Duodenal mucosa (tissue), 2 donors: Measurements from ENCODE around the gene SLC38A4.

Experiments
- H3K27ac ChIP-seq: one replicate; pipeline ENCODE4 v1.7.0; 2013; ENCODE audit warnings: low read depth, low read length
- H3K27me3 ChIP-seq, 2 donors: one replicate each; pipeline ENCODE4 v1.7.0; 2013; ENCODE audit warnings: low read length in 2 of 2, control low read depth in 1 of 2; ENCODE audit not compliant: insufficient read depth in 2 of 2, control insufficient read depth in 1 of 2
- H3K36me3 ChIP-seq, 2 donors: one replicate each; pipeline ENCODE4 v1.7.0; 2013; ENCODE audit warnings: low read length in 2 of 2, control low read depth in 1 of 2; ENCODE audit not compliant: insufficient read depth in 2 of 2, control insufficient read depth in 1 of 2
- H3K4me1 ChIP-seq, 2 donors: one replicate each; pipeline ENCODE4 v1.7.0; 2013; ENCODE audit warnings: low read length in 2 of 2, control low read depth in 1 of 2; ENCODE audit not compliant: insufficient read depth in 2 of 2, control insufficient read depth in 1 of 2
- H3K4me3 ChIP-seq, 2 donors: one replicate each; pipeline ENCODE4 v1.7.0; 2013; ENCODE audit warnings: low read length in 2 of 2, low read depth in 1 of 2
- H3K9ac ChIP-seq, 2 donors: one replicate each; pipeline ENCODE4 v1.7.0; 2013; ENCODE audit warnings: low read length in 2 of 2, low read depth in 1 of 2
- H3K9me3 ChIP-seq, 2 donors: one replicate each; pipeline ENCODE4 v1.7.0; 2013; ENCODE audit warnings: low read length in 2 of 2, control low read depth in 1 of 2; ENCODE audit not compliant: control insufficient read depth in 1 of 2

Gene SLC38A4

DNA sequence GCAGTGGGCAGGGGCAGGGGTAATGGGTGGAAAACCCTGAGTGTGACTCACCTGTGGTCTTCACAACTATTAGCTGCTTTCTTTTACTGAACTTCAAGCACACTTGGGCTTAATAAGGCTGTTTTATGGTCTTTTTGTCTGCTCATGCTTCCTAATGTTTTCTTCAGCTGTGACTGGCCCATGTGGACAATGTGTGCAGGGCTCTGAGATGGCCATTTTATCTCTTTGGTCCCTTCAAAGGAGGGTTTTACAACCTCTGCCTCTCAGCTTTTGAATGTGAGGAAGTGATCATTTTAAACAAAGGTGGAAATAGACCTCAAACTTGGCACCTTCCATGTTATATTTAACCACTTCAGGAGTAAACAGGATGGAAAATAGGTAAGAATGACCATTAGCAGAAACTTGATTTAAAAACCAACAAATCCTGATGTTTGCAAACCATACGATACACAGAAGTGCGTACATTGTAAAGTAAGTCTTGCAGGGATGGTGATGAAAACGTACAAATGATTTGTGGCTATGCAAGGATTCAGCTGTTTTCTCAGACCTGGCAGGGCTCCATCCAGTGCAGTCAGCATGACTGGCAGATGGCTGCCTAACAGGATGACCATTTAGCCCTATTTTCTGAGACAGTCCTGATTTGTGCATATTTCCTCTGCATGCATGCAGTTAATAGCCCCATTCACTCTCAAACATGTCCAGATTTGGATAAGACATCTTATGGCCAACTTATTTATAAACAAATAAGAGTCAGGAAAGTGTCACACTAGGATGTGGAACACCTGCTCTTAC, 103.2 kb downstream of the SLC38A4 start:
- Histone ChIP-seq H3K4me3 (no peak overlapping the region), H3K36me3 (no peaks in the 10 kb centered on the region), H3K27me3 (no peaks in the 10 kb centered on the region), H3K9ac (no peak overlapping the region), H3K9me3 (no peaks in the 10 kb centered on the region), H3K4me1 (no peaks in the 10 kb centered on the region), H3K27ac (no peak overlapping the region)

DNA sequence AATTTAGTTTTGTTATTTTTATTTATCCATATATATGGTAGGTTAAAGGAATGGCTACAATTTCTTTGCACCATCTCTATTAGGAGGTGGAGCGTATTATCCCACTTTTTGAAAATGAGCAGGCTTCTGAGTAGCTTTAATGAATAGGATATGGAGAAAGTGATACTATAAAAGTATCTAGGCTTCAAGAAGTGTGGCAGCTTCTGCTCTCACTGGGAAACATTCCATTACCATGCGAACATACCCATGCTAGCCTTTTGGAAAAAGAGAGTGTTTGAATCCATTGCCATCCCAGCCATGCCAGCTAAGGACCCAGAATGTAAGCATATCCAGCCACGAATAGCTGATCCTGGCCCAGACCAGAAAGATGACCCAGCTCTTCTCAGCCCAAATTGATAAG, 107.3 kb downstream of the SLC38A4 start:
- H3K27ac ChIP-seq: no peak overlapping the region
- no peaks in the 10 kb centered on the region for H3K27me3 ChIP-seq
- H3K36me3 ChIP-seq: no peaks in the 10 kb centered on the region
- H3K4me1 ChIP-seq: no peaks in the 10 kb centered on the region
- H3K4me3 ChIP-seq: no peak overlapping the region
- no peak overlapping the region for H3K9ac ChIP-seq
- peaks cover 0 to 3% of the 10 kb centered on the region in 2 donors for H3K9me3 ChIP-seq

DNA sequence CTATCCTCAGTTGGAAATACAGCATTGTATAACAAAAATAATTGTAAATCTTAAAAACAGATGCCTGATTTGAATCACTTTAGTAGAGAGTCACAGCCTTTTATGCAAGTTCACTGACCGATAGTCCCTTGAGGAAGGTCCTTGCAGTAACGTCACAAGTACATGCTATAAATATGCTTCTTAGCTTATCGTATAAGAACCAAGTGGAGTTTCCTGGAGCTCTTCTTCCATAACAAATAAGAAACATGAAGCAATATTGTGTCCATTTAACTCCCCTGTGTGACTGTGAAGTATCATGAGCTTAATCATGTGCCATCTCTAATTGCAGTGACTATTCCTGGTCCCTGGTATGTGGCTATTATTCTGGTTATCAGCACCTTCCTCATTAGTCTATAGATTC, 107.9 kb downstream of the SLC38A4 start:
- no peaks in the 10 kb centered on the region for H3K27me3 ChIP-seq
- no peak overlapping the region for H3K4me3 ChIP-seq
- H3K36me3 ChIP-seq: no peaks in the 10 kb centered on the region
- no peak overlapping the region for H3K9ac ChIP-seq
- H3K9me3 ChIP-seq: peaks cover 0 to 3% of the 10 kb centered on the region in 2 donors
- H3K4me1 ChIP-seq: no peaks in the 10 kb centered on the region
- H3K27ac ChIP-seq: no peak overlapping the region

DNA sequence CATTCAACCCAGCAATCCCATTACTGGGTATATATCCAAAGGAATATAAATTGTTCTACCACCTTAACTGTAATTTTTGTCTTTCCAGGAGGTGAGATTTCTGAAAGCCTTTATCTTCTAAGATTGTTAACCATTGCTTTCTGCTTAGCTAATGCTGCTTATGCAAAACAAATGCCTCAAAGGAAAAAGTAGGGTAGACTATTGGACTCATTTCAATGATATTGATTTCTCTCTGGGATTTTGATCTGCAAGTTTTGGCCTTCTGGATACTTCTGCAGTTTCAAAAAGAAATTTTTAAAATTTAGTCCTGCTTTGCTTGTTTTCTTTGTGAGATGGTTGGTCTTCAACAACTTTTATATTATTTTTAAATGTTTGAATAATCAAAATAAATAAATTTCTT, 108.6 kb downstream of the SLC38A4 start:
- no peak overlapping the region for H3K4me3 ChIP-seq
- no peaks in the 10 kb centered on the region for H3K4me1 ChIP-seq
- H3K27me3 ChIP-seq: no peaks in the 10 kb centered on the region
- H3K9me3 ChIP-seq: peaks cover 0 to 3% of the 10 kb centered on the region in 2 donors
- H3K36me3 ChIP-seq: no peaks in the 10 kb centered on the region
- H3K27ac ChIP-seq: no peak overlapping the region
- H3K9ac ChIP-seq: no peak overlapping the region
